HEK293 (cell line): Measurements from ENCODE around the gene RIN1.
A peak's percentile ranks its signal among the peaks of the same experiment; 100 is the strongest.

Experiments used
- ATF2 ChIP-seq: fragments of 450-650 bp; formaldehyde crosslinking; IDR thresholded peaks from 2 replicates; pipeline ENCODE4 v1.5.1; 2016; ENCODE audit warnings: missing biosample characterization, missing genetic modification characterization, low read depth
- KLF1 ChIP-seq: fragments of 450-650 bp; formaldehyde crosslinking; IDR thresholded peaks from 2 replicates; pipeline ENCODE4 v1.5.1; 2016; ENCODE audit warnings: missing biosample characterization, missing genetic modification characterization
- KLF16 ChIP-seq: fragments of 450-650 bp; formaldehyde crosslinking; IDR thresholded peaks from 2 replicates; pipeline ENCODE4 v1.5.1; 2017; ENCODE audit warnings: missing biosample characterization, missing genetic modification characterization
- KLF7 ChIP-seq: fragments of 450-650 bp; formaldehyde crosslinking; IDR thresholded peaks from 2 replicates; pipeline ENCODE4 v1.5.1; 2016; ENCODE audit warnings: missing biosample characterization, missing genetic modification characterization, borderline replicate concordance
- PRDM2 ChIP-seq: fragments of 450-650 bp; formaldehyde crosslinking; IDR thresholded peaks from 2 replicates; pipeline ENCODE4 v1.5.1; 2016; ENCODE audit warnings: missing biosample characterization, missing genetic modification characterization, borderline replicate concordance
- RBAK ChIP-seq: fragments of 450-650 bp; formaldehyde crosslinking; IDR thresholded peaks from 2 replicates; pipeline ENCODE4 v1.5.1; 2016; ENCODE audit warnings: missing biosample characterization, missing genetic modification characterization
- YY1 ChIP-seq: fragments of 450-650 bp; formaldehyde crosslinking; IDR thresholded peaks from 2 replicates; pipeline ENCODE4 v1.5.1; 2018; ENCODE audit warnings: missing biosample characterization, missing genetic modification characterization
- ZBTB26 ChIP-seq: fragments of 450-650 bp; formaldehyde crosslinking; optimal IDR thresholded peaks from 2 replicates; pipeline ENCODE3; 2016; ENCODE audit warnings: missing biosample characterization, mild to moderate bottlenecking, missing genetic modification characterization
- ZNF18 ChIP-seq: fragments of 450-650 bp; formaldehyde crosslinking; IDR thresholded peaks from 2 replicates; pipeline ENCODE4 v1.5.1; 2016; ENCODE audit warnings: missing biosample characterization, missing genetic modification characterization
- ZNF184 ChIP-seq: fragments of 450-650 bp; IDR thresholded peaks from 2 replicates; pipeline ENCODE4 v1.5.1; 2018; ENCODE audit warnings: missing biosample characterization, mild to moderate bottlenecking, missing genetic modification characterization
- ZNF202 ChIP-seq: fragments of 450-650 bp; formaldehyde crosslinking; IDR thresholded peaks from 2 replicates; pipeline ENCODE4 v1.5.1; 2016; ENCODE audit warnings: missing biosample characterization, missing genetic modification characterization, borderline replicate concordance
- ZNF280D ChIP-seq: fragments of 450-650 bp; formaldehyde crosslinking; IDR thresholded peaks from 2 replicates; pipeline ENCODE4 v1.5.1; 2016; ENCODE audit warnings: missing biosample characterization, missing genetic modification characterization
- ZNF391 ChIP-seq: fragments of 450-650 bp; formaldehyde crosslinking; IDR thresholded peaks from 2 replicates; pipeline ENCODE4 v1.5.1; 2016; ENCODE audit warnings: low read depth, missing biosample characterization, missing genetic modification characterization, borderline replicate concordance
- ZNF416 ChIP-seq: fragments of 450-650 bp; formaldehyde crosslinking; IDR thresholded peaks from 2 replicates; pipeline ENCODE4 v1.5.1; 2016; ENCODE audit warnings: missing biosample characterization, missing genetic modification characterization
- ZNF621 ChIP-seq: fragments of 450-650 bp; formaldehyde crosslinking; IDR thresholded peaks from 2 replicates; pipeline ENCODE4 v1.5.1; 2017; ENCODE audit warnings: missing biosample characterization, missing genetic modification characterization
- ZNF664 ChIP-seq: fragments of 450-650 bp; formaldehyde crosslinking; IDR thresholded peaks from 2 replicates; pipeline ENCODE4 v1.5.1; 2016; ENCODE audit warnings: missing biosample characterization, missing genetic modification characterization
- ZNF707 ChIP-seq: fragments of 450-650 bp; formaldehyde crosslinking; IDR thresholded peaks from 2 replicates; pipeline ENCODE4 v1.5.1; 2016; ENCODE audit warnings: missing biosample characterization, missing genetic modification characterization
- ZNF785 ChIP-seq: fragments of 450-650 bp; formaldehyde crosslinking; IDR thresholded peaks from 2 replicates; pipeline ENCODE4 v1.5.1; 2016; ENCODE audit warnings: missing biosample characterization, missing genetic modification characterization
- ZSCAN23 ChIP-seq: fragments of 450-650 bp; formaldehyde crosslinking; IDR thresholded peaks from 2 replicates; pipeline ENCODE4 v1.5.1; 2016; ENCODE audit warnings: missing biosample characterization, missing genetic modification characterization
- TF ChIP-seq, protein P1 (sequence below): fragments of 450-650 bp; formaldehyde crosslinking; IDR thresholded peaks from 2 replicates; pipeline ENCODE4 v1.5.1; 2016; ENCODE audit warnings: missing biosample characterization, missing genetic modification characterization
- TF ChIP-seq, protein P2 (sequence below): fragments of 450-650 bp; formaldehyde crosslinking; IDR thresholded peaks from 2 replicates; pipeline ENCODE4 v1.5.1; 2016; ENCODE audit warnings: missing biosample characterization, missing genetic modification characterization

The RIN1 gene

DNA sequence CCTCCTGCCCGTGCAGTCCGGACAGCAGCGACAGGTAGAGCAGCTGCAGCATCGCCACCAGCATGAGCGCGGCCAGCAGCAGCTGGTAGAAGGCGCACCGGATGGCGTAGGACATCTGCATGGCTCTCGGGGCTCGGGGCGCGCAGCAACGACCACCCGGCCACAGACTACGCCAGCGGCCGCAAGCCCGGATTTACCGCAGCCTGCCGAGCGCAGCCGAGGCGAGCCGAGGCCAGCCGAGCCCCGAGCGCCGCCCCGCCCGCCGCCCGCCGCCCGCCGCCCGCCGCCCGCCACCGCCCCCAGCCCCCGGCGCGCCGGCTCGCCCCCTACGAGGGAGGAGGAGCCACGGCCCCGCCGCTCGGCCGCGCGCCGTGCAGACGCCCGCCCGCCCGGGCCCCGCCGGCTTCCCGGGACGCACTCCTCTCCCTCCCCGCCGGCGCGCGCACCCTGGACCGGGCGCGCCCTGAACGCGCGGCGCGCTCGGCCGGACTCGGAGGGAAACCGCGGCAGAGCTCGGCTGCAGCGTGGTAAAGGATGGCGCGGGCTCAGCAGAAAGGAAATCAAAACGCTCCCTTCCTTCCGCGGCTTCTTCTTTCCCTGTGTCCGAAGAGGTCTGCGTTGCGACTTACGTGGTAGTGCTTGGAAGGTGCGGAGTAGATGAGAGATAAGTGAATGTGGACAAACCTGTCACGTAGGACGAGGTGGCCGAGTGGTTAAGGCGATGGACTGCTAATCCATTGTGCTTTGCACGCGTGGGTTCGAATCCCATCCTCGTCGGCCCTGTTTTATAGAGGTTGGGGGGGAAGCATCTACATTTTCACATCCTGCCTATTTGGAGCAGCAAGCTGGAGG is 11.4 kb upstream of the RIN1 start, which contains the start of gene B4GAT1 (continued):
- TF ChIP-seq YY1 (tag by site-specific recombination) = peak; percentile 31; the same call in 1 of the 2 replicates
- TF ChIP-seq PRDM2 (tag by site-specific recombination) = 0 out of 2 replicates have a peak, but pooled peaks have one; percentile 61
- TF ChIP-seq, protein P1, sequence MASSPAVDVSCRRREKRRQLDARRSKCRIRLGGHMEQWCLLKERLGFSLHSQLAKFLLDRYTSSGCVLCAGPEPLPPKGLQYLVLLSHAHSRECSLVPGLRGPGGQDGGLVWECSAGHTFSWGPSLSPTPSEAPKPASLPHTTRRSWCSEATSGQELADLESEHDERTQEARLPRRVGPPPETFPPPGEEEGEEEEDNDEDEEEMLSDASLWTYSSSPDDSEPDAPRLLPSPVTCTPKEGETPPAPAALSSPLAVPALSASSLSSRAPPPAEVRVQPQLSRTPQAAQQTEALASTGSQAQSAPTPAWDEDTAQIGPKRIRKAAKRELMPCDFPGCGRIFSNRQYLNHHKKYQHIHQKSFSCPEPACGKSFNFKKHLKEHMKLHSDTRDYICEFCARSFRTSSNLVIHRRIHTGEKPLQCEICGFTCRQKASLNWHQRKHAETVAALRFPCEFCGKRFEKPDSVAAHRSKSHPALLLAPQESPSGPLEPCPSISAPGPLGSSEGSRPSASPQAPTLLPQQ (tag by site-specific recombination) = peak; percentile 87
- TF ChIP-seq ZNF785 (tag by site-specific recombination) = no peak
- TF ChIP-seq ZBTB26 = peak; percentile 86
- no peak for TF ChIP-seq ZNF621
- TF ChIP-seq, protein P2, sequence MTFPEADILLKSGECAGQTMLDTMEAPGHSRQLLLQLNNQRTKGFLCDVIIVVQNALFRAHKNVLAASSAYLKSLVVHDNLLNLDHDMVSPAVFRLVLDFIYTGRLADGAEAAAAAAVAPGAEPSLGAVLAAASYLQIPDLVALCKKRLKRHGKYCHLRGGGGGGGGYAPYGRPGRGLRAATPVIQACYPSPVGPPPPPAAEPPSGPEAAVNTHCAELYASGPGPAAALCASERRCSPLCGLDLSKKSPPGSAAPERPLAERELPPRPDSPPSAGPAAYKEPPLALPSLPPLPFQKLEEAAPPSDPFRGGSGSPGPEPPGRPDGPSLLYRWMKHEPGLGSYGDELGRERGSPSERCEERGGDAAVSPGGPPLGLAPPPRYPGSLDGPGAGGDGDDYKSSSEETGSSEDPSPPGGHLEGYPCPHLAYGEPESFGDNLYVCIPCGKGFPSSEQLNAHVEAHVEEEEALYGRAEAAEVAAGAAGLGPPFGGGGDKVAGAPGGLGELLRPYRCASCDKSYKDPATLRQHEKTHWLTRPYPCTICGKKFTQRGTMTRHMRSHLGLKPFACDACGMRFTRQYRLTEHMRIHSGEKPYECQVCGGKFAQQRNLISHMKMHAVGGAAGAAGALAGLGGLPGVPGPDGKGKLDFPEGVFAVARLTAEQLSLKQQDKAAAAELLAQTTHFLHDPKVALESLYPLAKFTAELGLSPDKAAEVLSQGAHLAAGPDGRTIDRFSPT (tag by site-specific recombination) = no peak
- no peak for TF ChIP-seq ZNF416 (tag by site-specific recombination)
- peak; percentile 85 for TF ChIP-seq KLF16 (tag by site-specific recombination)
- TF ChIP-seq RBAK = no peak
- TF ChIP-seq KLF7 (tag by site-specific recombination) = peak; percentile 58; the same call in 1 of the 2 replicates
- no peak for TF ChIP-seq ZNF18 (tag by site-specific recombination)
- TF ChIP-seq ATF2 (tag by site-specific recombination) = no peak
- TF ChIP-seq ZNF202 (tag by site-specific recombination) = no peak
- no peak; the same call in 1 of the 2 replicates for TF ChIP-seq ZNF664 (tag by site-specific recombination)
- no peak for TF ChIP-seq ZNF280D
- TF ChIP-seq ZNF184 (tag by site-specific recombination) = no peak
- peak; percentile 36; the same call in 1 of the 2 replicates for TF ChIP-seq ZSCAN23
- TF ChIP-seq ZNF707 (tag by site-specific recombination) = no peak
- peak; percentile 99 for TF ChIP-seq ZNF391 (tag by site-specific recombination)
- TF ChIP-seq KLF1 (tag by site-specific recombination) = peak; percentile 26; the same call in 1 of the 2 replicates
